Iris pigment epithelial cell (primary cell): ENCODE results near the gene SRGAP2C.
"Not testable (repeated sequence)": the region's sequence is repeated elsewhere in the genome, so short reads cannot be mapped to it uniquely, and the experiment has no call there.

Source experiments
- DNase-seq: peaks from one replicate; pipeline ENCODE4 v3.0.0-alpha.2; 2011; ENCODE audit warnings: low read depth

Gene SRGAP2C

DNA sequence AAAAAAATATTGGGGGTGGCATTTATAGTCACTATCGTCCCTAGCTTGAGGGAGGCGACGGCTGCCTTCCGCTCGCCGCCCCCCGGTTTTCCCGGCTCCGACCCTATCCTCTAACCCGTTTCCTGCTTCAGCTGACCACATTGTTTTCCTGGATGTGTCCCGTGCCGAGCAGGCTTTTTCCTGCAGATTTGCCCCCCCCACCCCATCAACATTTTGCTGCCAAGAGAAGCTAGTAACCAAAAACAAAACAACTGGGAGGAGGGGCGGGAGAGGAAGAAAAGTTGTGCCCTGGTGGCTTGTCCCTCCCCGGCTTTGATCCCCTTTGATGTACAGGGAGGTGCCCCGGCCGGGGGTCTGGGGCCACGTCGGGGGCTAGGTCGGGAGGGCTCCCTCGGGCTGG lies 1.4 kb downstream of the SRGAP2C start:
- not testable (repeated sequence) for DNase-seq

- not testable (repeated sequence) for DNase-seq
Observed at GRCh38 chr1:121187914-121188313, 3.1 kb downstream of the SRGAP2C start.

DNA sequence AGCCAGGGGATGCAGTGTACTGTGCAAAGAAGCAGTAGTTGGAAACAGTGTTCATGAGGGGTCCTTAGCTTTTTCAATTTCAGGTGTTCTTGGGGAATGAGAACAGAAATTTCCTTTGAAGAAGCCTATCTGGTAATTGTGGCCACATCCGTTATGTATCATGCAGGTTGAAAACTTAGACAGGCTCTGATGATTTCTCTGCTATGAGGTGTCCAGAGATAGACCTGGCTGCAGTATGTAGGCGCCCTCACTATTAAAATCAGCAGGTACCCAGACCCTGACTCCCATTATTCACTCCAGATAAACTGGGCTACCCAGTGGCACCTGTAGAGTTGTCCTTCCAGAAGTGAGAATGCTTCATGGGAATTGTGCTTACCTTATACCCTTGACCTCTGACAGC lies 7.7 kb downstream of the SRGAP2C start:
- DNase-seq: not testable (repeated sequence)

DNA sequence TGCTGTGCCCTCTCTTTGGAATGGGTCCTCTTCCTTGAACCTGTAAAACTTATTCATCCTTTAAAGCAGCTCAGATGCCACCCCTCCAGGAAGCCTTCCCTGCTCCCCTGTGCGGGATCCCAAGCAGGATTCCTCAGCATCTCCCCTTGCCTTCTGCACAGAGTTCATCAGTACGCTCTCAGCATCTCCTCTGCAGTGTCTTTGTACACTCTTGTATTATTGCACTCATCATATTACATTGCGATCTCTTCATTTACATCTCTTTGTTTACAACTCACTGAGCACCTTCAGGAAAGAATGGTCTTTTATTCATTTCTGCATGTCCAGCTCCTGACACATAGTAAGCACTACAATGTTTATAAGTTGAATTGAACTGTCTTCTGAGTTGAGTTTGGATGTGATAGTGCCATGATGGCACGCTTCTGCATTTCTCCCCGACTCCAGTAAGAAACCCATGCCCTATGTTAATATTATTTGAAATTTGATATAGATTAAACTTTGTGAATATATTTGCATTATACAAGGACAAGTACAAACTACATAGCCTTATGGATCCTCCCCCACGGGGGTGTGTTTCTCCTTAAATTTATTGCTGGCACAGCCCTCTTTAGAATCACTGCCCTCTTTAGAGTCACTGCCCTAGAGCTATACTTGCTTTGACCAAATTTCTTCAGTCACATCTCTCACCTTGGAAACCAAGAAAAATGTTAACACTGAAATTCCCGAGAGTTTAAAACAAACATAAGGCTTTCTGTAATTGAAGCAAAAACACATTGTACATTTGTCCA lies 12.5 kb downstream of the SRGAP2C start:
- not testable (repeated sequence) for DNase-seq

GRCh38 chr1:121199763-121200162 lies 15.0 kb downstream of the SRGAP2C start:
- not testable (repeated sequence) for DNase-seq

- not testable (repeated sequence) for DNase-seq
Observed at GRCh38 chr1:121200232-121200631, 15.5 kb downstream of the SRGAP2C start.

- peak; percentile 71 for DNase-seq
Observed at GRCh38 chr1:121200985-121201981, 16.5 kb downstream of the SRGAP2C start.

DNA sequence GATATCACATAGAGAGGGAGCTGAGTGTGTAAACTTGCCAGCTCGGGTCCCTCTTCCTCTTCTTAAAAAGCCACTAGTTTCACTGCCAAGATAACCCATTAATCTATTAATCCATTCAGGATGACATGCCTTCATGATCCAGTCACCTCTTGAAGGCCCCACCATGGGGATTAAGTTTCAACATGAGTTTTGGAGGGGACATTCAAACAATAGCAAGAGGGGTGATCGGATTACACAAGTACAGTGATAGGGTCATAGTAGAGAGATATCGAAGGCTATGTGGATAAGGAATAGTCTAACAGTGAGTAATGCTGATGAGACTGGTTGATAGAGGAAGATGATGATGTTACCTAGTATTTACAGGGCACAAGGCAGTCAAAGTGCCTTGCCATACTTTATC lies 18.2 kb downstream of the SRGAP2C start:
- not testable (repeated sequence) for DNase-seq

GRCh38 chr1:121205786-121206711 lies 21.3 kb downstream of the SRGAP2C start:
- DNase-seq: not testable (repeated sequence)

- DNase-seq: not testable (repeated sequence)
Observed at GRCh38 chr1:121207328-121207727, 22.6 kb downstream of the SRGAP2C start.

GRCh38 chr1:121208375-121208774 lies 23.6 kb downstream of the SRGAP2C start:
- DNase-seq: not testable (repeated sequence)

DNA sequence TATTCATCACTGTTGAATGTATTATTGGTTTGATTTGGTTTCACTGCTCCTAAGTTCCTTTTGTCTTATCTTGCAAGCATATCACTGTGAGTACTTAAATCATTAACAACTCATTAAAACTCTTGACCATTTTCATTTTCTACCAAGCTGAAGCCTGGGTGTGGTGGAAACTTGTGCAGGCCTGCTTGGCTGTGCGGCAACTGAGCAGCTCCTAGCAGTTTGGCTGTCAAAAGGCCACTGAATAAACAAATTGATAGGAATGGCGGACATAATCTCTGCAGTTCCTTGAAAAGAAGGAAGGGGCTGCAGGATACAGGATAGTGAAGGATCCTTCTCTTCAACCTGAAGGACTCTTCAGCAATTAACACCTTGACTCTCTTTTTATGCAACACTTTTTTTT lies 26.0 kb downstream of the SRGAP2C start:
- DNase-seq: not testable (repeated sequence)

GRCh38 chr1:121213491-121213890 lies 28.7 kb downstream of the SRGAP2C start:
- DNase-seq: peak; percentile 44

- not testable (repeated sequence) for DNase-seq
Observed at GRCh38 chr1:121214544-121215156, 29.9 kb downstream of the SRGAP2C start.

GRCh38 chr1:121215699-121216417 lies 31.1 kb downstream of the SRGAP2C start:
- not testable (repeated sequence) for DNase-seq

DNA sequence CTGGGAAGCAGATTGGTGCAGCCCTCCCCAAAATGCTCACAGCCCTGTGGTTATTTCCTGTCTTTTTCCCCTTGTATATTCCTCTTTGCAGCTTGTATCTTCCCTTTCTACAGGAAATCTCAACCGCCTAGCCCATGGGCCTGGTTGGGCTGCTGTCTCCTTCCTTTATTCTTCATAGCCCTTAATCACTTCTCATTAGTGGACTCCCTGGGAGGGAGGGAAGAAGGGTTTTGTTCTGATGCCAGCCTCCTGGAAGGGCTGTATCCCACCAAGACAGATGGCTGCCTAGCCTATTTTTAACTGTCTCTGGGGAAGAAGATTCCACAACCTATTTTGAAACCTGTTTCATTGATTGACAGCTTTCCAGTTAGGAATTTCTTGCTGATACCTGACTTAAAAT lies 31.9 kb downstream of the SRGAP2C start:
- not testable (repeated sequence) for DNase-seq

GRCh38 chr1:121221770-121222169 lies 37.0 kb downstream of the SRGAP2C start:
- not testable (repeated sequence) for DNase-seq

DNA sequence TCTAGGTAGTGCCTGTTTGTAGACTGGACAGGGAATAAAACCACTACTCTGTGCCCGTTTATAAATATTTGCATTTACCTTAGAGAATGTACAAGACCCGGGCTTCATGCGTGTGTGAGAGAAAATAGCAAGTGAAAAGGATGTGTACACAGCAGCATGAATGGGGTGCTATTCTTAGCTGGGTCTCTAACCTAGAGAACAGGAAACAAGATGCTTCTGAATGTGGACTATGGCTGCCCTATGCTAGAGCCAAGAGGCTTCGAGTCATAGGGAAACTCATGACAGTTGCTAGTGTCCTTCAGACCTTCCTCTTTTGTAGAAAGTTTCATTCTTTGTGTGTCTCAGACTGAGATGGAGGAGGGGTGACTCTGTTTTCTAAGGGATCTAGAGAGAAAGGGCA lies 39.9 kb downstream of the SRGAP2C start:
- DNase-seq: not testable (repeated sequence)

DNA sequence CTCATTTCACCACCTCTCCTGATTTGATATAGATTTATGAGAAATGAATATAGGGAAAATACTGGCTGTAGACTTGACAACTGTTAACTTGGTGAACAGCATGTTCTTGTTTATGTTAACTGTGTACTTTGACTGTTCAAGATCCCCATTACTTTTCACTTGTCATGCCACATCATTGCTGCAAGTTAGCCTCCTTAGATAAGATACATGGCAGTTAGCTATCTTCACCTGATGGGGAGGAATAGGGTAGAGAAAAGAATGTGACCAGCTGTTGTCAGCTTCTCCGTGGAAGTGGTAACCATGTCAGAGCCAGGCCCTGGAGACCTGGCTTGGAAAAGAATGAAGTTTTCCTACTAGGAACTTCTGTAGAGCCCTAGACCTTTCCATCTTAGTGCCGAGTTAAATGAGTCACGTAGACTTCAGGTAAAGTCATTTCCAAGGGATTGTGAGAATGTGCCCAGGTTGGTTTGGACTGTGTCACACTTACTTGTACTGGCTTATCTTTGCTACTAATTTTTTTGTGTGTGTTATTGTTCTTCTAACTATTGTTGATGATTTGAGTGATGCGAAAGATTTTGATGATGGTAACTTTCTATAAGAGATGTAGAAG lies 41.6 kb downstream of the SRGAP2C start:
- DNase-seq: not testable (repeated sequence)

DNA sequence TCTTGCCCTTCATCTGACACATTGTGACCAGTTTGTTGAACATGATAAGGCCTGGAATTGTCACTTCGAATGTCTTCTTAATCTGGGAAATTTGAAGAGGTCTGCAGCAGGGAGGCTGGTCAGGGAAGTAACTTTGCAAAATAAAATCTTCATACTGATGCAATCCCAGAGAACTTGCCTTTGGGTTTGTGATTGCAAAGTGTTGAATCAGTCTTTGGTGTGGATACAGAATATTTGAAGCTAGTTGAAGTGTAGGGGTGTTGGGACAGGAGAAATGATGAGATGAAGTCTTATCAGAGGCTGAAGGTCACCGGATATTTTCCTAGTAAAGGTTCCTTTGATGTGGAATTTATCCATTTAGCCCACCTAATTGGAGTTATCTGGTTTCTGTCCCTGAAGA lies 42.1 kb downstream of the SRGAP2C start:
- DNase-seq: not testable (repeated sequence)
